DOHH2 (cell line): ENCODE results near the gene CNTN5.

Source experiments
- H3F3A ChIP-seq: fragments of 200-600 bp; sonication (generic), shearing (Covaris generic); 2 replicates; pipeline ENCODE4 v1.6.0; 2016; ENCODE audit warnings: antibody characterized with exemption, mild to moderate bottlenecking; ENCODE audit not compliant: control insufficient read depth, insufficient read depth
- H3K27ac ChIP-seq: fragments of 200-600 bp; sonication (generic); 2 replicates; pipeline ENCODE4 v1.5.1; 2014; ENCODE audit warnings: low read depth, mild to moderate bottlenecking, low read length, moderate library complexity
- H3K27me3 ChIP-seq: fragments of 200-600 bp; sonication (generic); 2 replicates; pipeline ENCODE4 v1.6.1; 2014; ENCODE audit warnings: mild to moderate bottlenecking, low read length, mixed read lengths; ENCODE audit not compliant: control insufficient read depth
- H3K36me3 ChIP-seq: fragments of 200-600 bp; sonication (generic); 2 replicates; pipeline ENCODE4 v1.6.1; 2014; ENCODE audit warnings: mild to moderate bottlenecking, low read length, moderate library complexity, mixed read lengths; ENCODE audit not compliant: control insufficient read depth
- H3K4me1 ChIP-seq: fragments of 200-600 bp; sonication (generic); 2 replicates; pipeline ENCODE4 v1.6.1; 2014; ENCODE audit warnings: mild to moderate bottlenecking, low read length, mixed read lengths; ENCODE audit not compliant: control insufficient read depth
- H3K4me2 ChIP-seq: fragments of 200-600 bp; sonication (generic); 2 replicates; pipeline ENCODE4 v1.6.0; 2014; ENCODE audit warnings: mild to moderate bottlenecking, low read length, moderate library complexity
- H3K4me3 ChIP-seq: fragments of 200-600 bp; sonication (generic); 2 replicates; pipeline ENCODE4 v1.5.1; 2014; ENCODE audit warnings: mild to moderate bottlenecking, low read length, mixed read lengths
- H3K79me2 ChIP-seq: fragments of 200-600 bp; sonication (generic); 2 replicates; pipeline ENCODE4 v1.6.1; 2014; ENCODE audit warnings: mild to moderate bottlenecking, low read length, mixed read lengths; ENCODE audit not compliant: control insufficient read depth
- H3K9me2 ChIP-seq: fragments of 200-600 bp; sonication (generic); replicated peaks from 2 replicates; pipeline ENCODE4 v1.6.1; 2014; ENCODE audit warnings: mild to moderate bottlenecking, low read length, mixed read lengths; ENCODE audit not compliant: control insufficient read depth
- H3K9me3 ChIP-seq: fragments of 200-600 bp; sonication (generic); 2 replicates; pipeline ENCODE4 v1.6.1; 2014; ENCODE audit warnings: antibody characterized with exemption, low read length, mixed read lengths; ENCODE audit not compliant: control insufficient read depth, insufficient read depth
- H4K20me1 ChIP-seq: fragments of 200-600 bp; sonication (generic); 2 replicates; pipeline ENCODE4 v1.6.0; 2014; ENCODE audit warnings: low read depth, mild to moderate bottlenecking, antibody characterized with exemption, low read length, moderate library complexity; ENCODE audit not compliant: control insufficient read depth, insufficient read depth
- EZH2phosphoT487 ChIP-seq: fragments of 200-600 bp; sonication (generic); IDR thresholded peaks from 2 replicates; pipeline ENCODE4 v1.6.1; 2017; ENCODE audit warnings: borderline replicate concordance, mild to moderate bottlenecking, antibody characterized with exemption, low read length, moderate library complexity, mixed read lengths
- TF ChIP-seq, protein P1 (sequence below): fragments of 200-600 bp; sonication (generic); IDR thresholded peaks from one replicate; pipeline ENCODE4 v1.5.1; 2014; ENCODE audit warnings: antibody characterized with exemption, mild to moderate bottlenecking, low read depth, low read length; ENCODE audit not compliant: poor library complexity, severe bottlenecking

Gene CNTN5

DNA sequence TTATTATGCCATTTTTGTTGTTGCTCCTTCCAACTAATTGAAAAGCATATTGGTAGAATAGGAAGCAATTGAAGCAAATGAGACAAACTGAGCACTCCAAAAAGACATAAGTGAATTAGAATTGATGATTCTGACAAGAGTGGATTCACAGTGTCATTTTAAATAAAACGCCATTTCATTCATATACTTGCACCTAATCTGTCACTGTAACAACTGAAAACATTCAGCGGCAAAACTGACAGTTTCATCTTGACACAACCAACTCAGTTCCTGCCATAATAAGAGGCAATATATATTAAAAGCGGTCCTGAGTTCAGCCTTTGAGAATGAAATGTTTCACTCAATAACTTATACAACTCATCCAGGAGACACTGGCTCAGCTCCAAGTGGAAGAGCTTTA lies 306.8 kb downstream of the CNTN5 start:
- H3K9me3 ChIP-seq = no peaks in the 10 kb centered on the region
- H3K4me2 ChIP-seq = no peak overlapping the region
- no peaks in the 10 kb centered on the region for H3K27me3 ChIP-seq
- no peaks in the 10 kb centered on the region for H3K79me2 ChIP-seq
- no peaks in the 10 kb centered on the region for H3F3A ChIP-seq
- H3K4me1 ChIP-seq = no peaks in the 10 kb centered on the region
- H3K27ac ChIP-seq = no peak overlapping the region
- no peak overlapping the region for H3K4me3 ChIP-seq
- no peaks in the 10 kb centered on the region for H4K20me1 ChIP-seq
- no peak for TF ChIP-seq EZH2phosphoT487
- TF ChIP-seq, protein P1, sequence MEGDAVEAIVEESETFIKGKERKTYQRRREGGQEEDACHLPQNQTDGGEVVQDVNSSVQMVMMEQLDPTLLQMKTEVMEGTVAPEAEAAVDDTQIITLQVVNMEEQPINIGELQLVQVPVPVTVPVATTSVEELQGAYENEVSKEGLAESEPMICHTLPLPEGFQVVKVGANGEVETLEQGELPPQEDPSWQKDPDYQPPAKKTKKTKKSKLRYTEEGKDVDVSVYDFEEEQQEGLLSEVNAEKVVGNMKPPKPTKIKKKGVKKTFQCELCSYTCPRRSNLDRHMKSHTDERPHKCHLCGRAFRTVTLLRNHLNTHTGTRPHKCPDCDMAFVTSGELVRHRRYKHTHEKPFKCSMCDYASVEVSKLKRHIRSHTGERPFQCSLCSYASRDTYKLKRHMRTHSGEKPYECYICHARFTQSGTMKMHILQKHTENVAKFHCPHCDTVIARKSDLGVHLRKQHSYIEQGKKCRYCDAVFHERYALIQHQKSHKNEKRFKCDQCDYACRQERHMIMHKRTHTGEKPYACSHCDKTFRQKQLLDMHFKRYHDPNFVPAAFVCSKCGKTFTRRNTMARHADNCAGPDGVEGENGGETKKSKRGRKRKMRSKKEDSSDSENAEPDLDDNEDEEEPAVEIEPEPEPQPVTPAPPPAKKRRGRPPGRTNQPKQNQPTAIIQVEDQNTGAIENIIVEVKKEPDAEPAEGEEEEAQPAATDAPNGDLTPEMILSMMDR = no peak
- no peaks in the 10 kb centered on the region for H3K9me2 ChIP-seq
- H3K36me3 ChIP-seq = no peaks in the 10 kb centered on the region

DNA sequence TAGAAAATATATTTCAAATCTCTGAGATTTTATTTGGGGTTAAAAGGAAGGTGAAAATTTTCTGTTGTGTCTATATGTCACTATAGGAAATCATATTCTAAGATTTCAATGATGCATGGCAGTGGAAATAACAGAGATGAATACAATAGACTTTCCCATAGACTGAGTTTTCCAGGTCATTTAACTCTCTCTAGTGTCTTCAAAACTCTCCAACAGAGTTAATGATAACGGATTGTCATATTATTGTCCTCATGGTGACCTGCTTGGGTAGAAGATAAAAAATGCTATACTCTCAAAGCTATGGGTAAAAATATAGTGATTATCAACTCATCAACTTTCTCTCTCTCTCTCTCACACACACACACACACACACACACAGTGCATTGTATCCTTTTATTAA lies 312.9 kb downstream of the CNTN5 start:
- H3K27me3 ChIP-seq = no peaks in the 10 kb centered on the region
- no peak for TF ChIP-seq EZH2phosphoT487
- TF ChIP-seq, protein P1 = no peak
- no peaks in the 10 kb centered on the region for H3K4me1 ChIP-seq
- H3K36me3 ChIP-seq = no peaks in the 10 kb centered on the region
- no peaks in the 10 kb centered on the region for H3K79me2 ChIP-seq
- H3K9me3 ChIP-seq = no peaks in the 10 kb centered on the region
- no peak overlapping the region for H3K4me3 ChIP-seq
- H3K9me2 ChIP-seq = no peaks in the 10 kb centered on the region
- H3K4me2 ChIP-seq = no peak overlapping the region
- no peak overlapping the region for H3K27ac ChIP-seq
- no peaks in the 10 kb centered on the region for H3F3A ChIP-seq
- H4K20me1 ChIP-seq = no peaks in the 10 kb centered on the region

DNA sequence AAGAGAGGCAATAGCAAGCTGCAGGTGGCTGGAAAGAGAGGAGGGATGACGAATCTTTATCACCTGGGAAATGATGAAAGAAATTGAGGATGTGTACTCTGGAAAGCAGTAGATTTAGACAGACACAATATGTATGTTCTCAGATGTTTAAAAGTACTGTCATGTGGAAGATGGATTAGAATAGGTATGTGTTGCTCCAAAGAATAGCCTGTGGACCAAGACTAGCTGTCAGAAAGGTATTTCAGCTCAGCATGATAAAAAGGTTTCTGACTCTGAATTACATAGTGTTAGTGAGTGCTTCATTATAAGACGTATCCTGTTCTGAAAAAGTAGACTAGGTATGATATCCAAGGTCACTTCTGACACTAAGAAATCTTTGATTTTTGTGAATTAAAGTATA lies 322.4 kb downstream of the CNTN5 start:
- no peaks in the 10 kb centered on the region for H3K36me3 ChIP-seq
- H3K4me3 ChIP-seq = no peak overlapping the region
- H4K20me1 ChIP-seq = no peaks in the 10 kb centered on the region
- no peak overlapping the region for H3K4me2 ChIP-seq
- no peaks in the 10 kb centered on the region for H3F3A ChIP-seq
- no peaks in the 10 kb centered on the region for H3K27me3 ChIP-seq
- no peaks in the 10 kb centered on the region for H3K9me2 ChIP-seq
- no peaks in the 10 kb centered on the region for H3K4me1 ChIP-seq
- H3K79me2 ChIP-seq = no peaks in the 10 kb centered on the region
- H3K9me3 ChIP-seq = no peaks in the 10 kb centered on the region
- H3K27ac ChIP-seq = no peak overlapping the region
- TF ChIP-seq, protein P1 = no peak
- no peak for TF ChIP-seq EZH2phosphoT487

DNA sequence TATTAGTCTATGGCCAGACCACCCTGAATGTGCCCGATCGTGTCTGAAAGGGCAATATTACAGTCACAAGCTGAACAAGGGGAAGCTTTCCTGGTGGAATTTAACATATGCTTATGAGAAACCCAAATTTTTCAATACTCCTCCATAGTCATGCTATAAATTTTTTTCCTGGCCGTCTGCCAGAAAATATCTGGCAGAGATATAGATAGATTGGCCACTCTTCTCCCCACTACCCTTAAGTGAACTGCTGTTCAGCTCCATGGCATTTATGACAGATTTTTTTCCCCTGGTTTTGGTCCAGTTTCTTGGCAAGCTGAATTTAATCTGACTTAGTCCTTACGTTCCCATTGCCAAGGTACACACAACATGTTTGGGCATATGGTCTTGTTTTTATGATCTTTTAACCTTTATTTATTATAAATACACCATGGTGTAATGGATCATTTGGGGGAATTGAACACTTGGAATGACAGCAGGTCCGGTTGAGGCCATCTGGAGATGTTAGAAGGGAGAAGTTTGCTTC lies 328.5 kb downstream of the CNTN5 start:
- no peaks in the 10 kb centered on the region for H3K79me2 ChIP-seq

More for the DNA sequence above, 328.5 kb downstream of the CNTN5 start:
- Histone ChIP-seq H4K20me1 (no peaks in the 10 kb centered on the region), H3F3A (no peaks in the 10 kb centered on the region), H3K9me3 (no peaks in the 10 kb centered on the region), H3K36me3 (no peaks in the 10 kb centered on the region), H3K4me1 (no peaks in the 10 kb centered on the region), H3K27ac (no peak overlapping the region), H3K4me3 (no peak overlapping the region), H3K27me3 (no peaks in the 10 kb centered on the region), H3K4me2 (no peak overlapping the region), H3K9me2 (no peaks in the 10 kb centered on the region)
- TF ChIP-seq, protein P1 = no peak
- no peak for TF ChIP-seq EZH2phosphoT487
